Fibroblast of villous mesenchyme (primary cell): ENCODE results near the gene NBR1. TPM values are rescaled to one million over a fixed set of nuclear protein-coding genes. Genes with fewer than 3 reads are reported as not detected.
"Not testable (repeated sequence)": the region's sequence is repeated elsewhere in the genome, so short reads cannot be mapped to it uniquely, and the experiment has no call there.

Experiments used
- DNase-seq: peaks from one replicate; pipeline ENCODE4 v3.0.0-alpha.2; 2010; ENCODE audit warnings: low read depth
- H3K4me3 ChIP-seq: 2 replicates; pipeline ENCODE4 v1.5.1; 2011; ENCODE audit warnings: low read depth, mild to moderate bottlenecking, low read length
- total RNA-seq: library from RNA; depleted of rRNA; stranded (reverse); fragments of >200 nt; gene quantifications from 2 replicates; pipeline ENCODE4 v1.2.3, GENCODE V29; 2012
- TF ChIP-seq, protein P1 (sequence below): IDR thresholded peaks from 2 replicates; pipeline ENCODE4 v1.5.1; 2012; ENCODE audit warnings: low read depth, mild to moderate bottlenecking, low read length; ENCODE audit not compliant: insufficient read depth

The NBR1 gene, protein sequence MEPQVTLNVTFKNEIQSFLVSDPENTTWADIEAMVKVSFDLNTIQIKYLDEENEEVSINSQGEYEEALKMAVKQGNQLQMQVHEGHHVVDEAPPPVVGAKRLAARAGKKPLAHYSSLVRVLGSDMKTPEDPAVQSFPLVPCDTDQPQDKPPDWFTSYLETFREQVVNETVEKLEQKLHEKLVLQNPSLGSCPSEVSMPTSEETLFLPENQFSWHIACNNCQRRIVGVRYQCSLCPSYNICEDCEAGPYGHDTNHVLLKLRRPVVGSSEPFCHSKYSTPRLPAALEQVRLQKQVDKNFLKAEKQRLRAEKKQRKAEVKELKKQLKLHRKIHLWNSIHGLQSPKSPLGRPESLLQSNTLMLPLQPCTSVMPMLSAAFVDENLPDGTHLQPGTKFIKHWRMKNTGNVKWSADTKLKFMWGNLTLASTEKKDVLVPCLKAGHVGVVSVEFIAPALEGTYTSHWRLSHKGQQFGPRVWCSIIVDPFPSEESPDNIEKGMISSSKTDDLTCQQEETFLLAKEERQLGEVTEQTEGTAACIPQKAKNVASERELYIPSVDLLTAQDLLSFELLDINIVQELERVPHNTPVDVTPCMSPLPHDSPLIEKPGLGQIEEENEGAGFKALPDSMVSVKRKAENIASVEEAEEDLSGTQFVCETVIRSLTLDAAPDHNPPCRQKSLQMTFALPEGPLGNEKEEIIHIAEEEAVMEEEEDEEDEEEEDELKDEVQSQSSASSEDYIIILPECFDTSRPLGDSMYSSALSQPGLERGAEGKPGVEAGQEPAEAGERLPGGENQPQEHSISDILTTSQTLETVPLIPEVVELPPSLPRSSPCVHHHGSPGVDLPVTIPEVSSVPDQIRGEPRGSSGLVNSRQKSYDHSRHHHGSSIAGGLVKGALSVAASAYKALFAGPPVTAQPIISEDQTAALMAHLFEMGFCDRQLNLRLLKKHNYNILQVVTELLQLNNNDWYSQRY
- 79.9 and 135 TPM in 2 replicates for total RNA-seq

DNA sequence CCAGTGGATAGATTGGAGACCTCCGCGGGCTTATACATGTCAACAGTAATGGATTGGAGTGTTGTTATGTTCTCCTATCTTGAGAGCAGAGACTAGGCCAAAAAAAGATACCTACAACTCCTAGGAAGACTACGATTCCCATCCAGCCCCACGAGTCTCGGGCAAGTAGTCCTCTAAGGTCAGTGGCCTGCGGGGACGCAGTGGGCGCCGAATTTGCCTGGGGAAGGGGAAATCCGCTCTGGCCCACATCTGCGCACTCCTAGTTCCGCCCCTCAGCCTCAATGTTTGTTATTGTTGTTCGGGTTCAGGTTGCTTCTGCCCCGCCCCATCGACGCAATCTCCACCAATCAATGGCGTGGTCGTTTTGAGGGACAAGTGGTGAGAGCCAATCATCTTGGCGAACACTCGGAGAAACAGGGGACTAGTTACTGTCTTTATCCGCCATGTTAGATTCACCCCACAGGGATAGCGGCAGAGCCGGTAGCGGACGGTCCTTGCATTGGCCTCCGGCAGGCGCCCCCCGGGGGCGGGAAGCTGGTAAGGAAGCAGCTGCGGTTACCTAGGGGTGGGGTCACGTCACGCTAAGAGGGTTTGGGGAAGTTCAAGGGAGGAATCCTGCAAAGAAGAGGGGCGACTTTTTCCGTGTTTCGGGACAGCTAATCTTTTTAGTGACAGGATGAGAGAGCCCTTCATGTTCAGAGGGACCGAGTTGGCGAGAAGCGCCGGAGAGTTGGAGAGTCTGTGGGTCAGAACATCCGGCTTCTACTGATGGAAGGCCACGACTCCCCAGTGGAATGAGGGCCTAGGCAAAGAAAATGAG lies at the start of gene NBR1:
TSS of gene NBR1 (plus strand) at position 449 of the 820 bp plus-strand sequence. CDS start 4,586 bp downstream, outside the sequence.
- peak; percentile 99 for DNase-seq
- TF ChIP-seq, protein P1, sequence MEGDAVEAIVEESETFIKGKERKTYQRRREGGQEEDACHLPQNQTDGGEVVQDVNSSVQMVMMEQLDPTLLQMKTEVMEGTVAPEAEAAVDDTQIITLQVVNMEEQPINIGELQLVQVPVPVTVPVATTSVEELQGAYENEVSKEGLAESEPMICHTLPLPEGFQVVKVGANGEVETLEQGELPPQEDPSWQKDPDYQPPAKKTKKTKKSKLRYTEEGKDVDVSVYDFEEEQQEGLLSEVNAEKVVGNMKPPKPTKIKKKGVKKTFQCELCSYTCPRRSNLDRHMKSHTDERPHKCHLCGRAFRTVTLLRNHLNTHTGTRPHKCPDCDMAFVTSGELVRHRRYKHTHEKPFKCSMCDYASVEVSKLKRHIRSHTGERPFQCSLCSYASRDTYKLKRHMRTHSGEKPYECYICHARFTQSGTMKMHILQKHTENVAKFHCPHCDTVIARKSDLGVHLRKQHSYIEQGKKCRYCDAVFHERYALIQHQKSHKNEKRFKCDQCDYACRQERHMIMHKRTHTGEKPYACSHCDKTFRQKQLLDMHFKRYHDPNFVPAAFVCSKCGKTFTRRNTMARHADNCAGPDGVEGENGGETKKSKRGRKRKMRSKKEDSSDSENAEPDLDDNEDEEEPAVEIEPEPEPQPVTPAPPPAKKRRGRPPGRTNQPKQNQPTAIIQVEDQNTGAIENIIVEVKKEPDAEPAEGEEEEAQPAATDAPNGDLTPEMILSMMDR, result peak; percentile 12

DNA sequence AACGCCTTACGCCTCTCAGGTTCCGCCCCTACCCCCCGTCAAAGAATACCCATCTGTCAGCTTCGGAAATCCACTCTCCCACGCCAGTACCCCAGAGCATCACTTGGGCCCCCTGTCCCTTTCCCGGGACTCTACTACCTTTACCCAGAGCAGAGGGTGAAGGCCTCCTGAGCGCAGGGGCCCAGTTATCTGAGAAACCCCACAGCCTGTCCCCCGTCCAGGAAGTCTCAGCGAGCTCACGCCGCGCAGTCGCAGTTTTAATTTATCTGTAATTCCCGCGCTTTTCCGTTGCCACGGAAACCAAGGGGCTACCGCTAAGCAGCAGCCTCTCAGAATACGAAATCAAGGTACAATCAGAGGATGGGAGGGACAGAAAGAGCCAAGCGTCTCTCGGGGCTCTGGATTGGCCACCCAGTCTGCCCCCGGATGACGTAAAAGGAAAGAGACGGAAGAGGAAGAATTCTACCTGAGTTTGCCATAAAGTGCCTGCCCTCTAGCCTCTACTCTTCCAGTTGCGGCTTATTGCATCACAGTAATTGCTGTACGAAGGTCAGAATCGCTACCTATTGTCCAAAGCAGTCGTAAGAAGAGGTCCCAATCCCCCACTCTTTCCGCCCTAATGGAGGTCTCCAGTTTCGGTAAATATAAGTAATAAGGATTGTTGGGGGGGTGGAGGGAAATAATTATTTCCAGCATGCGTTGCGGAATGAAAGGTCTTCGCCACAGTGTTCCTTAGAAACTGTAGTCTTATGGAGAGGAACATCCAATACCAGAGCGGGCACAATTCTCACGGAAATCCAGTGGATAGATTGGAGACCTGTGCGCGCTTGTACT lies 45.7 kb upstream of the NBR1 start, which contains the start of gene BRCA1:
TSS of gene BRCA1 (minus strand) at position 232 of the 834 bp plus-strand sequence. CDS start 1,268 bp downstream, outside the sequence.
- H3K4me3 ChIP-seq, result peak within 1 kb of the TSS; percentile 83
- peak; percentile 99 for DNase-seq
- TF ChIP-seq, protein P1, result no peak

More for the DNA sequence above, at the start of gene NBR1:
- H3K4me3 ChIP-seq, result peak within 1 kb of the TSS; percentile 74

DNA sequence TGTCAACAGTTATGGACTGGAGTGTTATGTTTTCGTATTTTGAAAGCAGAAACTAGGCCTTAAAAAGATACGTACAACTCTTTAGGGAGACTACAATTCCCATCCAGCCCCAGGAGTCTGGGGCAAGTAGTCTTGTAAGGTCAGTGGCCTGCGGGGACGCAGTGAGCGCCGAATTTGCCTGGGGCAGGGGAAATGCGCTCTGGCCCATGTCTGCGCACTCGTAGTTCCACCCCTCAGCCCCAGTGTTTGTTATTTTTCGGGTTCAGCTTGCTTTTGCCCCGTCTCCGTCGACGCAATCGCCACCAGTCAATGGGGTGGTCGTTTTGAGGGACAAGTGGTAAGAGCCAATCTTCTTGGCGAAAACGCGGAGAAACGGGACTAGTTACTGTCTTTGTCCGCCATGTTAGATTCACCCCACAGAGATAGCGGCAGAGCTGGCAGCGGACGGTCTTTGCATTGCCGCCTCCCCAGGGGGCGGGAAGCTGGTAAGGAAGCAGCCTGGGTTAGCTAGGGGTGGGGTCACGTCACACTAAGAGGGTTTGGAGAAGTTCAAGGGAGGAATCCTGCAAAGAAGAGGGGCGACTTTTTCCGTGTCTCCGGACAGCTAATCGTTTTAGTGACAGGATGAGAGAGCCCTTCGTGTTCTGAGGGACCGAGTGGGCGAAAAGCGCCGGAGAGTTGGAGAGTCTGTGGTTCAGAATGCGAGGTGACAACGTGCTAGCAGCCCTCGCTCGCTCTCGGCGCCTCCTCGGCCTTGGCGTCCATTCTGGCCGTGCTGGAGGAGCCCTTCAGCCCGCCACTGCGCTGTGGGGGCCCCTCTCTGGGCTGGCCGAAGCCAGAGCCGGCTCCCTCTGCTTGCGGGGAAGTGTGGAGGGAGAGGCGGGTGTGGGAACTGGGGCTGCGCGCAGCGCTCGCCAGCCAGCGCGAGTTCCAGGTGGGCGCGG lies 44.8 kb upstream of the NBR1 start:
- DNase-seq, result peak; percentile 37
- peak overlapping the region; percentile 83 for H3K4me3 ChIP-seq
- TF ChIP-seq, protein P1, result no peak

DNA sequence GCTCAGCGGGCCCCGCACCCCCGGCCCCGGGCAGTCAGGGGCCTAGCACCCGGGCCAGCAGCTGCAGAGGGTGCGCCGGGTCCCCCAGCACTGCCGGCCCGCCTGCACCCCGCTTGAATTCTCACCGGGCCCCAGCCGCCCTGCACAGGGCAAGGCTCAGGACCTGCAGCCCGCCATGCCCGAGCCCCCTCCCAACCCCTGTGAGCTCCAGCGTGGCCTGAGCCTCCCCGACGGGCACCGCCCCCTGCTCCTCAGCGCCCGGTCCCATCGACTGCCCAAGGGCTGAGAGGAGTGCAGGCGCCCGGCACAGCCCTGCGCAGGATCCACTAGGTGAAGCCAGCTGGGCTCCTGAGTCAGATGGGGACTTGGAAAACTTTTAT lies 44.1 kb upstream of the NBR1 start:
- no peak for DNase-seq
- TF ChIP-seq, protein P1, result no peak
- H3K4me3 ChIP-seq, result peak overlapping the region; percentile 7

DNA sequence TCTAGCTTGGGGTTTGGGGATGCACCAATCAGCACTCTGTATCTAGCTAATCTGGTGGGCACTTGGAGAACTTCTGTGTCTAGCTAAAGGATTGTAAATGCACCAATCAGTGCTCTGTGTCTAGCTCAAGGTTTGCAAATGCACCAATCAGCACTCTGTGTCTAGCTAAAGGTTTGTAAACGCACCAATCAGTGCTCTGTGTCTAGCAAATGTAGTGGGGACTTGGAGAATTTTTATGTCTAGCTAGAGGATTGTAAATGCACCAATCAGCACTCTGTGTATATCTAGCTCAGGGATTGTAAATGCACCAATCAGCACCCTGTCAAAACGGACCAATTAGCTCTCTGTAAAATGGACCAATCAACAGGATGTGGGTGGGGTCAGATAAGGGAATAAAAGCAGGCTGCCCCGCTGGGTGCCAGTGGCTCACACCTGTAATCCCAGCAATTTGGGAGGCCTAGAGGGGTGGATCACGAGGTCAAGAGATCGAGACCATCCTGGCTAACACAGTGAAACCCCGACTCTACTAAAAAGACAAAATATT lies 43.6 kb upstream of the NBR1 start:
- DNase-seq, result not testable (repeated sequence)
- peak overlapping the region; percentile 7 for H3K4me3 ChIP-seq
